Right cardiac atrium (tissue), 5 donors: ENCODE measurements around the gene CYP26C1. TPM values are rescaled to one million over a fixed set of nuclear protein-coding genes. Genes with fewer than 3 reads are reported as not detected.

Experiments
- ATAC-seq, 2 donors: fragments of 200-7000 bp; cut with Tn5 transposase; one replicate each; pipeline versions ENCODE4 v1.8.0 to v1.9.1; 2020; ENCODE audit warnings: moderate library complexity in 2 of 2, mild to moderate bottlenecking in 1 of 2
- DNase-seq, 3 donors: peaks; one replicate each; pipeline ENCODE4 v3.0.0-alpha.2; 2020
- H3K27ac ChIP-seq: one replicate; pipeline ENCODE4 v1.5.1; 2013; ENCODE audit warnings: mild to moderate bottlenecking, low read length, control low read depth, moderate library complexity
- H3K27me3 ChIP-seq: one replicate; pipeline ENCODE4 v1.6.1; 2013; ENCODE audit not compliant: control insufficient read depth, insufficient read depth
- H3K4me1 ChIP-seq: one replicate; pipeline ENCODE4 v1.6.1; 2013; ENCODE audit warnings: low read length; ENCODE audit not compliant: control insufficient read depth, insufficient read depth
- H3K4me3 ChIP-seq: one replicate; pipeline ENCODE4 v1.5.1; 2013; ENCODE audit warnings: low read length, control low read depth
- H3K9me3 ChIP-seq: one replicate; pipeline ENCODE4 v1.6.1; 2013; ENCODE audit warnings: low read length; ENCODE audit not compliant: control insufficient read depth
- WGBS: extraction: QIAGEN DNeasy Blood & Tissue Kit; methylation state at CpG from one replicate; pipeline ENCODE4 v1.1.7; 2013; 5-methylcytosine and 5-hydroxymethylcytosine counted together
- intact Hi-C, 4 donors: fragments of 100-400 bp; cut with DNase I; formaldehyde crosslinking; loops; one replicate each; pipeline versions ENCODE4 v1.11.0 to v1.14.0; 2022 to 2023
- long read RNA-seq, 4 donors: library from polyadenylated mRNA; unstranded; transcript quantifications; one replicate each; pipeline ENCODE4 v2.0.0, GENCODE V29; 2020 to 2021
- polyA plus RNA-seq: library from polyadenylated mRNA; stranded (reverse); fragments of 200-250 nt; gene quantifications from one replicate; pipeline ENCODE4 v1.2.3, GENCODE V29; 2013
- total RNA-seq, 4 donors: library from RNA; stranded (reverse); fragmentation: NEBNext Ultra II Directional; extraction: Animal tissue kit (Norgen Biotek cat#: 25700); gene quantifications; one replicate each; pipeline ENCODE4 v1.2.1, GENCODE V29; 2021
- donor health status: healthy with polysubstance abuse.
- donor health status: DM: no; HTN: yes; CAD: no.
- donor health status: DM: no; HTN: no; CAD: no.
- donor health status: DM: no; HTN: yes; CAD: no; lungs with severe emphysema.
- donor health status: DM: yes; HTN: yes; CAD: no.

Gene CYP26C1, protein sequence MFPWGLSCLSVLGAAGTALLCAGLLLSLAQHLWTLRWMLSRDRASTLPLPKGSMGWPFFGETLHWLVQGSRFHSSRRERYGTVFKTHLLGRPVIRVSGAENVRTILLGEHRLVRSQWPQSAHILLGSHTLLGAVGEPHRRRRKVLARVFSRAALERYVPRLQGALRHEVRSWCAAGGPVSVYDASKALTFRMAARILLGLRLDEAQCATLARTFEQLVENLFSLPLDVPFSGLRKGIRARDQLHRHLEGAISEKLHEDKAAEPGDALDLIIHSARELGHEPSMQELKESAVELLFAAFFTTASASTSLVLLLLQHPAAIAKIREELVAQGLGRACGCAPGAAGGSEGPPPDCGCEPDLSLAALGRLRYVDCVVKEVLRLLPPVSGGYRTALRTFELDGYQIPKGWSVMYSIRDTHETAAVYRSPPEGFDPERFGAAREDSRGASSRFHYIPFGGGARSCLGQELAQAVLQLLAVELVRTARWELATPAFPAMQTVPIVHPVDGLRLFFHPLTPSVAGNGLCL
- total RNA-seq (under 1 TPM in 1 of 4 donors, not detected in 3; 0.09 TPM), polyA plus RNA-seq (0.02 TPM)
- long read RNA-seq, donor 1: 0 reads
- long read RNA-seq, donor 2: 0 reads
- long read RNA-seq, donor 3: 0 reads
- long read RNA-seq, donor 4: 0 reads

DNA sequence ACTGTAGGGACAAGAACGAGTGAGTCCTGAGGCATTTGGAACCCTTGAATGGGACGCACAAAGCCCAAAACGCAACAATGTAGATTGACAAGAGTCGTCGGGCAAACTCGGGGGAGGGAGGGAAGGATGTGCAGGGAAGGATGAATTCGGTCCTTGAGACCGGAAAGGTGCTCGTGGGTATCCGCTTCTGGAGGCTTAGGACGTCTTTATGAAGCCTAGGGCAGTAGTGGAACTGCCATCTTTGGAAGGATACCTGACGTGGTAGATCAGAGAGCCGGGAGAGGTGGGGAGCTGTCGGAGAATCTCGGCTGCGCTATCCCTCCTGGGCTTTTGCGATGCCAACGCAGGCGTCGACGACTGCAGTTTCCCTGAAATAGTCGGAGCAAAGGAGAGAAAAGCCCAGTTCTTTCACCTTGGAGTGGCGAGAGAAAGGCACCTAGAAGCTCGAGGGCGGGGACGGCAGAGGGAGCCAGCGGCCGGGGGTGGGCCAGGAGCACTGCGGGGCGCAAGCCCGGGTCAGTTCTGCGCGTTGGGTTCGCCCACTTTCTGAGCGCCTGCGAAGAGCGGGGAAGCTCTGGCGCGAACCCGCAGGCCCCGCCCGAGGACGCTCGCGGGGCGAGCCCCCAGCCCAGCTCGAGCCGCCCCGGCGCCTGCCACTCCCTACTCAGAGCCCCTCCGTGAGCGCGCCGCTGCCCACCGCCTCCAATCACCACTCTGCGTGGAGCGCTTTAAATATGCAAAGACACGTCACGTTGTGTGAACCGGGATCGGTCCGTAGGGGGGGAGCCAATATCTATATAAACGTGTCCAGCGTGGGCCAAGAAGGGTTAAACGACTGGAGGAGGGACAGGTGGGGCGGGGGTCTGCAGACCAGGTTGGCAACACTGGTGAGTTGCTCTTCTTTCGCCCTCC is at the start of gene CYP26C1:
Gene CYP26C1 (plus strand): TSS at position 824 of the 912 bp plus-strand sequence. CDS start 466 bp downstream, outside the sequence.
- WGBS: 32% methylated on average over 67 of the region's 67 CpGs
- H3K27me3 ChIP-seq: peaks cover 2% of the 10 kb centered on the region
- no peak within 1 kb of the TSS for H3K27ac ChIP-seq
- ATAC-seq: peak in 1 of 2 donors; percentile 32
- no peaks in the 10 kb centered on the region for H3K4me1 ChIP-seq
- no peaks in the 10 kb centered on the region for H3K9me3 ChIP-seq
- no peak for DNase-seq
- no peak within 1 kb of the TSS for H3K4me3 ChIP-seq
- intact Hi-C loops: no loop called here

DNA sequence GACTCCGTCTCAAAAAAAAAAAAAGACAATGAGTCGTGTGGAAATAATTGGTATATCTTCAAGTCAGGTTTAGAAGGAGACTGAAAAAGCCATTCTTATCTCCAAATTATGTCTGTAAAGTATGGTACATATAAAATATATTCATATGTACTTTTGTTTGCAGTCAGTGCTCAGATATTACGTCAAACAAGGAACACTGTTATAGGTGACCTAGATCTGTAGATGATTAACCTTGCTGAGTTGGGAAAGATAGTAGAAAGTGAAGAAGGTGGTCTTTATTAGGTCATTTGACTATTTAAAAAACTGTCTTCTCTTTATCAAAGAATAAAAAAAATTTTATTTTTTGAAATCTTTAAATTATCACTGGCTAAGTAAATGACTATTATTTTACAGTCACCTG is 44.9 kb upstream of the CYP26C1 start:
- ATAC-seq: no peak
- intact Hi-C loops: no loop called here
- H3K9me3 ChIP-seq: no peaks in the 10 kb centered on the region
- H3K27ac ChIP-seq: no peak overlapping the region
- no peak for DNase-seq
- H3K4me3 ChIP-seq: no peak overlapping the region
- WGBS: 91% methylated on average over 3 of the region's 3 CpGs
- H3K4me1 ChIP-seq: no peaks in the 10 kb centered on the region
- H3K27me3 ChIP-seq: no peaks in the 10 kb centered on the region

GRCh38 chr10:93023013-93023650 is 37.5 kb upstream of the CYP26C1 start:
- H3K4me1 ChIP-seq: no peaks in the 10 kb centered on the region
- intact Hi-C loops: no loop called here
- ATAC-seq (no peak), DNase-seq (no peak)
- no peak overlapping the region for H3K27ac ChIP-seq
- 78% methylated on average over 4 of the region's 4 CpGs for WGBS
- no peak overlapping the region for H3K4me3 ChIP-seq
- no peaks in the 10 kb centered on the region for H3K27me3 ChIP-seq
- no peaks in the 10 kb centered on the region for H3K9me3 ChIP-seq

DNA sequence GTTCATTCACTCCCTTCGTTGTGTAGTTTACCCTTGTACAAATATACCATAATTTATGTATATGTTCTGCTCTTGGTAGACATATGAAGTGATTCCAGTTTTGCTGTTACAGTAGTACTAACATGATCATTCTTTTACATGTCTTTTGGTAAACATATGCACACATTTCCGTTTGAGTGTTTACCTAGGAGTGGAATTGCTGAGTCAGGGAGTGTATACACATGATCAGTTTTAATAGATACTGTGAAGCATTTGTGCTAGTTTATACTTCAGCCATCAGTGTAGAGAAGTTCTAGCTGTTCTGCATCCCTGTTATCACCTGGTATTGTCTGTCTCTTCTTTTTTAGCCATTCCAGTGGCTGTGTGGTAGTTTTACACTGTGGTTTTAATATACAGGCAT is 34.5 kb upstream of the CYP26C1 start:
- Histone ChIP-seq H3K9me3 (no peaks in the 10 kb centered on the region), H3K4me3 (no peak overlapping the region), H3K4me1 (no peaks in the 10 kb centered on the region), H3K27ac (no peak overlapping the region), H3K27me3 (no peaks in the 10 kb centered on the region)
- intact Hi-C loops: no loop called here
- no peak for ATAC-seq
- 86% methylated on average over 2 of the region's 2 CpGs for WGBS
- DNase-seq: no peak

- H3K27me3 ChIP-seq: no peaks in the 10 kb centered on the region
- DNase-seq (no peak), ATAC-seq (no peak)
Measured at GRCh38 chr10:93027508-93027907, 33.1 kb upstream of the CYP26C1 start.

DNA sequence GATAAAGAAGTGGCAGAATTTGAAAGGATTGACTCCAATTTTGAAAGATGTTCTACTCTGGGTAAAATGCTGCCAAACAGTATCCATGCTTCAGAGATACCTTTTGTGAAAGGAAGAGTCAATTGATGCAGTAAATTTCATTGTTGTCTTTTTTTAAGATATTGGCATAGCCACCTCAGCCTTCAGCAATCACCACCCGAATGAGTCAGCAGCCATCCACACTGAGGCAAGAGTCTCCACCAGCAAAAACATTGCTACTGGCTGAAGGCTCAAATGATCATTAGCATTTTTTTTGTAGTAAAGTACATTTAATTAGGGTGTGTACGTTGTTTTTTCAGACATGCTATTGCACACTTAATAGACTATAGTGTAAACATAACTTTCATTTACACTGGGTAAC is 31.7 kb upstream of the CYP26C1 start:
- no peak overlapping the region for H3K4me3 ChIP-seq
- DNase-seq: no peak

More at GRCh38 chr10:93027508-93027907, 33.1 kb upstream of the CYP26C1 start:
- intact Hi-C loops: no loop called here
- H3K9me3 ChIP-seq: no peaks in the 10 kb centered on the region
- peaks cover 2% of the 10 kb centered on the region for H3K4me1 ChIP-seq
- no peak overlapping the region for H3K4me3 ChIP-seq
- H3K27ac ChIP-seq: no peak overlapping the region

GRCh38 chr10:93030409-93030808 is 30.2 kb upstream of the CYP26C1 start:
- Histone ChIP-seq H3K27ac (no peak overlapping the region), H3K4me3 (no peak overlapping the region), H3K9me3 (no peaks in the 10 kb centered on the region), H3K4me1 (peaks cover 2% of the 10 kb centered on the region), H3K27me3 (no peaks in the 10 kb centered on the region)
- intact Hi-C loops: no loop called here
- DNase-seq: no peak
- ATAC-seq: no peak

More for the DNA sequence above, 31.7 kb upstream of the CYP26C1 start:
- intact Hi-C loops: no loop called here
- Histone ChIP-seq H3K9me3 (no peaks in the 10 kb centered on the region), H3K4me1 (peaks cover 2% of the 10 kb centered on the region), H3K27me3 (no peaks in the 10 kb centered on the region), H3K27ac (no peak overlapping the region)
- WGBS: 91% methylated on average over 2 of the region's 2 CpGs
- ATAC-seq: no peak

DNA sequence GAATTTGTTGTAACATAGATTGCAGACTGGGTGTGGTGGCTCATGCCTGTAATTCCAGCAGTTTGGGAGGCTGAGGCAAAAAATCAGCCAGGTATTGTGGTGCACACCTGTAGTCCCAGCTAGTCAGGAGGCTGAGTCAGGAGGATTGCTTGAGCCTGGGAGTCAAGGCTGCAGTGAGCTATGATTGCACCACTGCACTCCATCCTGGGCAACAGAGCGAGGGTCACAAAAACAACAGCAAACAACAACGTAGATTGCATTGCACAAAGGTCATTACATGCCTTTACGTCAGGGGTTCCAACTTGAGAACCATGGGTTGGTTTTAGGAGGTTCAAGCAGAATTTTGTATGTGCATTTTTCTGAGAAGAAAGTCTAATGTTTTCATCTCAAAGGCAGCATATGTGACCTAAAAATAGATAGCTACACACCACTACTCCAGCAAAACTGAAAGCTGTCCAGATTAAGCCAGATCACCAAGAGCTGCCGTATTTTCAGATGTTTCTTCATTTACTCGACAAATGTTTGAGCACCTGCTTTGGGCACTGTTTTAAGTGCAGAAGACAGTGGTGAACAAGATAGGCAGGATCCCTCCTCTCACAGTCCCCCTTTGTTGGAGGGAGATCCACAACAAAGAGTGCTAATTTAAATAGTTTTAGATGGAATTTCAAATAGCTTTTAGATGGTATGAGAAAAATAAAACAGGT is 28.3 kb upstream of the CYP26C1 start:
- DNase-seq: no peak
- Histone ChIP-seq H3K27me3 (no peaks in the 10 kb centered on the region), H3K9me3 (no peaks in the 10 kb centered on the region), H3K4me3 (no peak overlapping the region), H3K27ac (no peak overlapping the region), H3K4me1 (peaks cover 2% of the 10 kb centered on the region)
- intact Hi-C loops: no loop called here
- 88% methylated on average over 5 of the region's 5 CpGs for WGBS
- ATAC-seq: no peak

DNA sequence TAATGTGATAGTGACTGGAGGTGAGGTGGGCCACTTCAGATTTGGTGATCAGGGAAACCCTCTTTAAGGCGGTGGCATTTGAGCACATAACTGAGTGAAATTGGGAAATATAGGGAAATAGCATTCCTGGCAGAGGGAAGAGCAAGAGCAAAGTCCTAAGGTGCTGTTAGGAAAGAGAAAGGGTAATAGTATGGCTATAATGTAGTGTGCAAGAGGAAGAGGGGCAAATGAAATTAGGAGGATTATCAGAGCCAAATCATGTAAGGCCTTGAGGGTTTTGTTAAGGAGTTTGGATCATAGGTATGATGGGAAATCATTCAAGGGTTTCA is 27.8 kb upstream of the CYP26C1 start:
- H3K27ac ChIP-seq: no peak overlapping the region
- no peaks in the 10 kb centered on the region for H3K27me3 ChIP-seq
- H3K4me3 ChIP-seq: no peak overlapping the region
- intact Hi-C loops: no loop called here
- peaks cover 2% of the 10 kb centered on the region for H3K4me1 ChIP-seq
- H3K9me3 ChIP-seq: no peaks in the 10 kb centered on the region
- no peak for DNase-seq
- ATAC-seq: no peak
- 97% methylated on average over 1 of the region's 1 CpG for WGBS

DNA sequence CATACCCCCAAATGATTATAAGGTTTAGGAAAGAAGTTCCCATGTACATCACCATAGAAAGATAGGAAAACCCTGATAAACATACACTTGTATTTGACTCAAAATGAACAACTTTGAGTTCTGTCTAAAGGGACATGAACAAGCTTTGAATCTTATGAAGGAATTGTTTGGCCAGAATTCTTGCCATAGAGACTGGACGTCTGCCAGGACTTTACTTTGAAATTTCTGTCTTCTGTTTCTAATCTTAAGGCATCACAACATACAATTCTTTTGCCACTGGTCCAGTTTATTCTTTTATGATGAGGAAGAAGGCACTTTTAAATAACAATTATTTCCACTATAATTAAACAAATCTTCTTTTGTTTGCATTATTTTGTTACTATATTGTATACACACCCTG is 26.2 kb upstream of the CYP26C1 start:
- H3K27ac ChIP-seq: no peak overlapping the region
- H3K4me1 ChIP-seq: peaks cover 2% of the 10 kb centered on the region
- ATAC-seq: no peak
- DNase-seq: no peak
- intact Hi-C loops: no loop called here
- 40% methylated on average over 1 of the region's 1 CpG for WGBS
- no peaks in the 10 kb centered on the region for H3K27me3 ChIP-seq
- no peaks in the 10 kb centered on the region for H3K9me3 ChIP-seq
- H3K4me3 ChIP-seq: no peak overlapping the region
